Epithelial cell of esophagus (primary cell): ENCODE data around the gene CSMD2.
"Not testable (repeated sequence)": the region's sequence is repeated elsewhere in the genome, so short reads cannot be mapped to it uniquely, and the experiment has no call there.

Source experiments
- DNase-seq: peaks from one replicate; pipeline ENCODE4 v3.0.0; 2010; ENCODE audit warnings: low read depth
- H3K4me3 ChIP-seq: 2 replicates; pipeline ENCODE4 v1.5.1; 2011; ENCODE audit warnings: mild to moderate bottlenecking, low read length, control low read depth
- TF ChIP-seq, protein P1 (sequence below): IDR thresholded peaks from 2 replicates; pipeline ENCODE4 v1.5.1; 2011; ENCODE audit warnings: low read depth, mild to moderate bottlenecking, low read length, control low read depth, inconsistent platforms; ENCODE audit not compliant: insufficient read depth; ENCODE audit errors: missing control alignments

CSMD2 gene

DNA sequence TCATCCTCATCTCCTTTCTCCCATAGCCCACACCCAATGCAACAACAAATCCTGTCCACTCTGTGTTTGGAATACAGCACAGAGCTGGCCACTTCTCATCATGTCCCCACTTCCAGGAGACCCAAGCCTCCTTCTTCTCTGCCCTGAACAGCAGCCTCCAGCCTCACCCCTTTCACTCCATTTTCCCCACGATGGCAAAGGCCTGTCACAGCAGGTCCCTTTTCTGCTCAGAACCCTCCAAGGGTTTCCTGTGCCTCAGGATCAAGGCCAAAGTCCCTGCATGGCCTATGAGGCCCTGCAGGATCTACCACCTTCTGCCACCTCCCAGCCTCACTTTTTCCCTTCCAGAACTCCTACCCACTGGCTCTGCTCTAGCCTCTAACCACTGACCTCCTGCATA lies 78.5 kb downstream of the CSMD2 start:
- no peak for DNase-seq
- TF ChIP-seq, protein P1, sequence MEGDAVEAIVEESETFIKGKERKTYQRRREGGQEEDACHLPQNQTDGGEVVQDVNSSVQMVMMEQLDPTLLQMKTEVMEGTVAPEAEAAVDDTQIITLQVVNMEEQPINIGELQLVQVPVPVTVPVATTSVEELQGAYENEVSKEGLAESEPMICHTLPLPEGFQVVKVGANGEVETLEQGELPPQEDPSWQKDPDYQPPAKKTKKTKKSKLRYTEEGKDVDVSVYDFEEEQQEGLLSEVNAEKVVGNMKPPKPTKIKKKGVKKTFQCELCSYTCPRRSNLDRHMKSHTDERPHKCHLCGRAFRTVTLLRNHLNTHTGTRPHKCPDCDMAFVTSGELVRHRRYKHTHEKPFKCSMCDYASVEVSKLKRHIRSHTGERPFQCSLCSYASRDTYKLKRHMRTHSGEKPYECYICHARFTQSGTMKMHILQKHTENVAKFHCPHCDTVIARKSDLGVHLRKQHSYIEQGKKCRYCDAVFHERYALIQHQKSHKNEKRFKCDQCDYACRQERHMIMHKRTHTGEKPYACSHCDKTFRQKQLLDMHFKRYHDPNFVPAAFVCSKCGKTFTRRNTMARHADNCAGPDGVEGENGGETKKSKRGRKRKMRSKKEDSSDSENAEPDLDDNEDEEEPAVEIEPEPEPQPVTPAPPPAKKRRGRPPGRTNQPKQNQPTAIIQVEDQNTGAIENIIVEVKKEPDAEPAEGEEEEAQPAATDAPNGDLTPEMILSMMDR, result no peak

GRCh38 chr1:34083974-34084373 lies 81.1 kb downstream of the CSMD2 start:
- TF ChIP-seq, protein P1, result no peak
- H3K4me3 ChIP-seq, result no peak overlapping the region
- DNase-seq, result no peak

More for the DNA sequence above, 78.5 kb downstream of the CSMD2 start:
- H3K4me3 ChIP-seq, result no peak overlapping the region

DNA sequence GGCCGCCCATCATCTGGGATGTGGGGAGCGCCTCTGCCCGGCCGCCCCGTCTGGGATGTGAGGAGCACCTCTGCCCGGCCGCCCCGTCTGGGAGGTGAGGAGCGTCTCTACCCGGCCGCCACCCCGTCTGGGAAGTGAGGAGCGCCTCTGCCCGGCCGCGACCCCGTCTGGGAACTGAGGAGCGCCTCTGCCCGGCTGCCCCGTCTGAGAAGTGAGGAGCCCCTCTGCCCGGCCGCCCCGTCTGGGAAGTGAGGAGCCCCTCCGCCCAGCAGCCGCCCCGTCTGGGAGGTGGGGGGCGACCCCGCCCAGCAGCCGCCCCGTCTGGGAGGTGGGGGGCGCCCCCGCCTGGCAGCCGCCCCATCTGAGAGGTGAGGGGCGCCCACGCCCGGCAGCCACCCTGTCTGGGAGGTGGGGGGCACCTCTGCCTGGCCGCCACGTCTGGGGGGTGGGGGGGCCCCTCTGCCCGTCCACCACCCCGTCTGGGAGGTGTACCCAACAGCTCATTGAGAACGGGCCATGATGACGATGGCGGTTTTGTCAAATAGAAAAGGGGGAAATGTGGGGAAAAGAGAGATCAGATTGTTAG lies 82.9 kb downstream of the CSMD2 start:
- not testable (repeated sequence) for H3K4me3 ChIP-seq, DNase-seq

- TF ChIP-seq, protein P1, result no peak
- DNase-seq, result no peak
- no peak overlapping the region for H3K4me3 ChIP-seq
These were observed 86.6 kb downstream of the CSMD2 start for GRCh38 chr1:34078383-34078782.

- no peak overlapping the region for H3K4me3 ChIP-seq
- TF ChIP-seq, protein P1, result no peak
- no peak for DNase-seq
These were observed 89.5 kb downstream of the CSMD2 start for GRCh38 chr1:34075576-34075975.

DNA sequence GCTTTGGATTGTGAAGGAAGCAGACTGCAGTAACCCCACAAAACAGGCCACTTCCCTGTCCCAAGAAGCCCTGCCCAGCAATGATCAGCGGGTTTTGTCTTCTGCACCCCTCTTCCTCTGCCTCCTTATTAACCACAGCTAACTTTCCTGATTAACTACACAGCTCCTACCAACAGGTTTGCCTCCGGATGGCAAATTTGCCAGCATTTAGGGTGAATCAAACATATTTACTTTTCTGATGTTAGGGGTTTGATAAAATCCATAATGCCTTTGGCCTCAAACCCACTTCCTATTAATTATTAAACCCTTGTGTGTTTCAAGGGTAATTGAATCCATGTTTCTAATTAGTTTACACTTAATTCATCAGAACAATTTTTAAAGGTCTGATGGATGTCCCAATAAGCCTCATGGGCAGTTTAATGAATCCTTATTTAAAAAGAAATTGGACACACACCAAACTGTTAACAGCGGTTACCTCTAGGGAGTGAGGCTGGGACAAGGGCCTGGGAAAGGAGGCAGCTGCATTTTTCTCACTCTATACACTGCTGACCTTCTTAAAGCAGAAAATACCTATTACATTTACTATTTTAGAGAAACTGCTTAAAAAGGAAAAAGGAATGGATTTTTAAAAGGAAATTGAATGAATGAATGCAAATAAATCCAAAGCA lies 91.9 kb downstream of the CSMD2 start:
- H3K4me3 ChIP-seq, result no peak overlapping the region

GRCh38 chr1:34070201-34070836 lies 94.7 kb downstream of the CSMD2 start:
- H3K4me3 ChIP-seq, result no peak overlapping the region
- no peak for DNase-seq
- TF ChIP-seq, protein P1, result no peak

More for the DNA sequence above, 91.9 kb downstream of the CSMD2 start:
- DNase-seq, result no peak
- TF ChIP-seq, protein P1, result no peak
